Activated CD4-positive, alpha-beta T cell treated with anti-CD3 and anti-CD28 coated beads for 1 hour (primary cell): ENCODE measurements around the gene TIMM22.

Experiments used
- DNase-seq: peaks from one replicate; pipeline ENCODE4 v3.0.0-alpha.2; 2020

TIMM22 gene

DNA sequence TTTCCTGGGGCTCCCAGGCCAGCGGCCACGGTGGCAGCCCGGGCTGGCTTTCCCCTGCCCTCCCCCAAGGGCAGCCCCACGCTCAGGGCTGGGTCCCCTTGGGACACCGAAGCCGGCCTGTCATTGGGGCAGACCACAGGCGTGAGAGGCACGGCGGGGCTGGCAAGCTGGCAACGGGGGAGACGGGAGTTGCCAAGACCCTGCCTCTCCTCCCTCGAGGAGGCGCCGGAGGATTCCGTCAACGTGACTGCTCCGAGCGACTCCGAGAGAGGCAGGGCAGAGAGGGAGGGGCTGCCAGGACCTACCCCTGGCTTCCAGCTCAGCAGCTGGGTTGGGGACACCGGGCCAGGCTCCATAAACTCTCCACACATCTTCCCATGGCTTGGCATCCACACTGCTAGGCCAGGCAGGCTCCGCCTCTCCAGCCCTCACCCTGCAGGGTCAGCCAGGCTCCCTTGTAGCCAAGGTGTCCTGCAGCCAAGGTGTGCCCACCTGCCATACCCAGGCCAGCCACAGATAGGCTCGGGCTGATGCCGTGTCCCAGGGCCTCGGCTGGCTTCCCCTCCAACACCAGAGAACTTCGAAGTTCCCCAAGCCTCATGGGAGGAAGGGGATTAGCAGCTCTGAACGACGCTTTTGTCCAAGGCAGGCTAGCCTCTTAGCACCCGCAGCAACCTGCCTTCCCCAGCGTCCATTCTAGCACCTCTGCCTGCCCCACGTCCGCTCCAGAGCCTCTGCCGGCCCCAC is 25.5 kb downstream of the TIMM22 start:
- no peak for DNase-seq

DNA sequence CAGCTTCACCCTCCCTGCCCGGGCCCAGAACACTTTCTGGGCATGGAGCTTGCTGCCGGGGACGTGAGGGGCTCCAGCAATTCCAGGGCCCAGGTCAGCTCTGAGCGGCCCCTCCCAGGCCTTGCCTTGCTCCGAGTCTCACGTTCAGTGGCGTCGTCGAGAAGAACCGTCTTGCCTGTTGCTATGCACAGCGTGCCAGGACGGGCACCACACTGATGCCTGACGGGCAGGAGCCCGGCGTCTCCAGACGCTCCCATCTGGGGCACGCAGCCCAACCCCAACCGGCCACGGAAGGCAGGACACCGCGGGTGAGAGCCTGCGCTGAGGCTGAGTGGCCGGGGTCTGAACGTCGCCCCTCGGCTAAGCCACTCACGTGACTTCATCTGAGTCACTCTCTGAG is 27.1 kb downstream of the TIMM22 start:
- no peak for DNase-seq

DNA sequence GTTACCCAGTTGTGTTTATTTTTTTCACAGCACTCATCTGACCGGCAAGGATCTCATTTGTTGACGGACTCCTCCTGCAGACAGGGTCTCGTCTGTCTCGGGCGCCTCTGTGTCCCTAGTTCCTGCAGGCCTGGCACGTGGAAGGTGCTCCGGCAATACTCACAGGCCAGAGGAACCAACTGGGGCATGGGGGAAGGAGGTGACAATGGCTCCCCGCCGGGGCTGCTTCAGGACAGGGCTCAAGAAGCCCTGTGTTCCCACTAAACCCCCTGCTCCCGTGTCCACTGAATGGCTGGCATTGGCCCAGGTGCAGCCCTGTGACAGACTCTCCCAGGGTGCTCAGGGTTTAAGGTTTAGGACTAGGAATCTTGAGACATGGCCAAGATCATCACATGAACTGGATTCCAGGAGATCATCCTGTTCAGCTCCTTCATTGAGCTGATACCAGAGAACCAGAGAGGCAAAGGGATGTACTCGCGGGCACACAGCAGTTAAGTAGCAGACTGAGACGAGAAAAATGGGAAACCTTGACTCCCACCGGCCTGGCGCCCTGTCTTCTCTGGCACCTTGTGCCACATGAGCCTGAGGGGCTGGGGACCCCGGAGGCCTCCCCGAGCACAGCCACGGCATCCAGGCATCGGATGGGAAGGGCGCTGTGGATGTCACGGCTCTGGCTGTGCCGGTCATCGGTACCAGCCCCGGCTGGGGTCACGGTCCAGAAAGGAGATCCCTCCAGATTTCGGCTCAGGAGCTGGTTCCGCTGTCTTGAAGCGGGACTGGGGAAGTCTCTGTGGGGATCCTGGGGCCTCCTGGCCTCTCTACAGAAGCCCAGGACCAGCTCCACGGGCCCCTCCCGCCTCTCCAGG is 29.0 kb downstream of the TIMM22 start:
- DNase-seq = no peak

DNA sequence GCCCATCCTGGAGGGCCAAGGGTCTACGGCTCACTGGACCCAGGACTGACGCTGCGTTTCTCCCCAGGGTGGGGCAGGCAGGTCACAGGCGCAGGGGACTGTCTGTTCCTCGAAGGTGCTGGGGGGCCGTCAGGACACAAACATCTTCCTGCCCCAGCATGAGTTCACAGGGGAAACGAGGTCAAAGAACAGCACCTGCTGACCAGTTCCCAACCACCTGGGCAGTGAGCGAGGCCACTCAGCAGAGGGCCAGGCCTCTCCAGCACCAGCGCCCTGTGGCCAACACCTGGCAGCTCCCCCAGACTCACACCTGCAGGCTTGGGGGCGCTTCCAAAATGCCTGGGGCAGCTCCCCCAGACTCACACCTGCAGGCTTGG is 29.7 kb downstream of the TIMM22 start:
- no peak for DNase-seq

DNA sequence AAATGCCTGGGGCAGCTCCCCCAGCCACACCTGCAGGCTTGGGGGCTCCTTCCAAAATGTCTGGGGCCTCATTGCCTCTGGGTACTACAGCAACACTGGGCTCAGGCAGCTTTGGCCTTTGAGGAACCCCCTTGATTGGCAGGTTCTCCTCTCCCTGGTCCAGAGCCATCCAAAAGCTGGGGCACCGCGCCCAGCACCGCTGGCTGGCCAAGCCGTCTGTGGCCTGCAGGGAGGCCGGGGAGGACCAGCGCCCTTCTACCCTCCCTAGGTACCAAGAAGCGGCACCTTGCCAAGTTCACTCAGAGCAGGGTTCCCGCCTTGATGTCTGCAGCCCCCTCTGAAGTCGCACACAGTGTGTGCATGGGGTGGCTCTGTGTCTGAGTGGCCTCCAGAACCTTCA is 30.1 kb downstream of the TIMM22 start:
- no peak for DNase-seq

DNA sequence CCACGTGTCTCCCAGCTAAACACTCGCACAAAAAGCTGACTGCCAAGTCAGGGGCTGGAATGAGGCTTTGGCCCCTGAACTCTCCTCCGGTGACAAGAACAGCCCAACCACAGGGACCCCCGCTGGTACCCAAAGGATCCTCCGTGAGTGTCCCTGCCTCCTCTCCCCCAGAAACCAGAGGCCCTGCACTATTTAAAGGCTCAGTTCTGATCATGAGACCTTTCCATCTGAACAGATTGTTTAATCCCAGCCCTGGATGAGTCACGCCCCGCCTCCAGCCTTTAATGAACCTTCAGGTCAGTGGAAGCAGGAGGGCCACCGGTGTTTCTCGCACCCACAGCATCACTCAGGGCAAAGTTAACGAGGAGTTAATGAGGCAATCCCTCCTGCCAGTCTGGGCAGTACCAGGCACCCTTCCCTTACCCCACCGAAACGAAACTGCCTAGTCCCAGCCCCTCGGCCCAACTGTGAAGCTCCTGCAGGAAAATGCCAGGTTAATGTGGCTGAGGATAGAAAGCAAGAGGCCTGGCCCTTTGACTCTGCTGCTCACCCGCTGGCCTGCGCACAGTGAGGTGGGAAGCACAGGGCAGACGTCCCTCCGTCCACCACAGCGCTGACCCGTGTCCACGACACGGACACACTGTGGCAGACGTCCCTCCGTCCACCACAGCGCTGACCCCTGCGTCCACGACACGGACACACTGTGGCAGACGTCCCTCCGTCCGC is 32.4 kb downstream of the TIMM22 start:
- DNase-seq = no peak

DNA sequence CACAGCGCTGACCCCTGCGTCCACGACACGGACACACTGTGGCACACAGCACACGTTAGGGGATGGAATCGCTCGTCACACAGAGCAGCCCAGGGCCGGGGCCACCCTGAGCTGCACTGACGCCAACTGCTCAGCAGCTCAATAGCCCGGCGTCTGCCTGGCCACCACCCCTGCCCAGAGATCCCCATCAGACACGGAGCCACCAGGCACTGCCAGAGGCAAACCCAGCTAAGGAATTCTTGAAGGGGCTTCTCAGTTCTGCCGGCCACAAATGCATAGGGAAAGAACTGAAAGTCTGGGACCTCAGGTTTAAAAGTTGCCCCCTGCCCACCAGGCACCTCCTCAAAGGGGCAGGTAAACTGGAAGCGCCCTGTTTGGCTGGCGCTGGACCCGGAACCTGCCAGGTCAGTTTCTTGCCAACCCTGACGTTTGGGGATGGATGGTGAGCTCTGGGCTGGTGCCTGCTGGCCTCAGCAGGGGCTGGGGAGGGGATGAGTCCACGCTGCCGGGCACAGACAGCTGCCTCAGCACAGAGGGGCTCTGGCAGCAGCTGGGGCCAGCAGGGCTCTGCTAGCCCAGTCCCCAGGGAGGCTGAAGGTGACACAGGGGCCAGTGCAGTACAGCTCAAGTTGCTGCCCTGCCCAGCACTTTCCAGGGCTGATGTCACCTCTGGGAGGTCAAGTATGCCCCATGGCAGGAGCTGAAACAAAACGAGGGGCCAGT is 33.2 kb downstream of the TIMM22 start:
- DNase-seq = no peak

DNA sequence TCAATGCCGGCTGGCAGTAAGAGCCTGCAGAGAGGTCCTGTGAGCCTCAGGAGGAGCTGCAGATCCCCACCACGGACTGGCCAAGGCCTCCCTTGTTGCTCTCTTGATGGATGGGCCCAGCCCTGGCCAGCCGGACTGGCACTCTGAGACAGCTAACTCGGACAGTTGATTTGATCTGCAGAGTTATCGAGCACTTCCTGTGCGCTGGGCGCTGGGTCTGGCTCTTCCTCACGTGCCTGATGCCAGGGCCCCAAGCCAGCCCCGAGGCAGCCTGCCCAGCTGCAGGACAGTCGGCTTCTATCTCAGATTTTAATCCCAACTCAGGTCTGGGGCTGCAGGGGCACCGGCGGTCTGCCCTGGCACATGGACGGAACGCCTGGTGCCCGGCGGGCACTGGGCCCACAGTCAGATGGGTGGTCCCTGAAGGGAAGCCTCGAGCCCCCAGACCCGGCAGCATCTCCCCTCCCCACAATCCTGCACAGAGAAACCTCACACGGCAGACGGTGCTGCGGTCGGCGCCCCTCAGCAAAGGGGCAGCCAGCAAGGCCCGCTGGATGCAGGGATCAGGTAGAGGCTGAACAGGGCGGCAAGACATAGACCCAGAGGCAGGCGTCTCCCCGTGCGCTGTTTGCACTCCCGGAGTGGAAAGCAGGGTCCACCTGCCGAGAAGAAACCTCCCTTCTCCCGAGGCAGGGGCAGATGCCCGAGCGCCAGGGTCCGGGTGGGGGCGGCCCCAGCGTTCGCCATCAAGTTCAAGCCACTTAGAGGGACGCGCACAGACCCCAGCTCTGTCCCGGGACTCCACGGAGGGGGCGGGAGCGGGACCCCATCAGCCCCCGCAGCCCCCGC is 34.0 kb downstream of the TIMM22 start:
- DNase-seq = no peak

DNA sequence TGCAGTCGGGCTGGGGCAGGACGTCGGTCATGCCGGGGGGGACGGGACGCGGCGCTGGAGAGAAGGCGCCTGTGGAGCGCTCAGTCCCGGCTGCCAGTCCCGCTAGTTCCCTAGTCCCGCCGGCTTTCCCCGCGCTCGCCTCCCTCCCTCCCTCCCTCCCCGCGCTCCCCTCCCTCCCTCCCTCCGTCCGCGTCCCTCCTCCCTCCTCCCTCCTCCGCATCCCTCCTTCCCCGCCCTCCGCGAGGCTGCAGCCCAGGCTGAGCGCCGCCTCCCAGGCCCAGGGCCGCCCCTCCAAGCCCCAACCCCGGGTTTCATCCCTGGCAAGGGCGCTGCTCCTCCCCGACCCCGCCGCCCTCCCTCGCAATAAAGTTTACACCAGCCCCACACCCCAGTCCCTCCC is 34.8 kb downstream of the TIMM22 start:
- no peak for DNase-seq

DNA sequence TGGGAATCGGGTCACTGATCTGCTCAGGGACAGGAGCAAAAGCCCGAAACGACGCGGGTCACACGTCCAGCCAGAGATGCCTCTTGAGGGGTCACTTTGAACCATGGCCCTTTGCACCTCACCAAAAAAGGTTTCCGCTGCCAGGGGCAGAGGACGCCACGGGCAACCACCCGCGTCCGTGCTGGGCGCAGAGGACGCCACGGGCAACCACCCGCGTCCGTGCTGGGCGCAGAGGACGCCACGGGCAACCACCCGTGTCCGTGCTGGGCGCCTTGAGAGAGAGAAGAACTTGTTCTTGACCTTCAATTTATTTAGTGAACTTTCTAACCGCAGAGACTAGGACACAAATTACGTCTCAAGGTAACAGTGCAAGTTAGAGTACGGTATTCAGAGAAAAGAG is 35.5 kb downstream of the TIMM22 start:
- no peak for DNase-seq

DNA sequence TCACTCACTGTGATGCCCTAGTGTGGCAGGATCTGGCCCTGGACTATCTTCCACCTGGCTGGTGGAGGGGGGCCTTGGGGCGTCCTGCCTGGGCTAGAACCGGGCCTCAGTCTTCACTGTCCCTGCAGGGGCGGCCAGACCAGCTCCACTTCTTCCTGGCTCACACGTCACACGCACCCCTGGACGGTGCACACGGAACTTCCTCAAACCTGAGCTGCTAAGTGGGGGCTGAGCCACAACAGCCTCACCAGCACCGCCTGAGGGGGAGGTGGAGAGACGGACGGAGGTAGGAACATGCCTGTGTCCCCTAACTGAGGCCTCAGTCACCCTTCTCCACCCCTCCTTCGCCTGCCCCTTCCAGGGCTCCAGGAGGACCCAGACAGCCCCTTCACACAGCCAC is 36.6 kb downstream of the TIMM22 start:
- no peak for DNase-seq

DNA sequence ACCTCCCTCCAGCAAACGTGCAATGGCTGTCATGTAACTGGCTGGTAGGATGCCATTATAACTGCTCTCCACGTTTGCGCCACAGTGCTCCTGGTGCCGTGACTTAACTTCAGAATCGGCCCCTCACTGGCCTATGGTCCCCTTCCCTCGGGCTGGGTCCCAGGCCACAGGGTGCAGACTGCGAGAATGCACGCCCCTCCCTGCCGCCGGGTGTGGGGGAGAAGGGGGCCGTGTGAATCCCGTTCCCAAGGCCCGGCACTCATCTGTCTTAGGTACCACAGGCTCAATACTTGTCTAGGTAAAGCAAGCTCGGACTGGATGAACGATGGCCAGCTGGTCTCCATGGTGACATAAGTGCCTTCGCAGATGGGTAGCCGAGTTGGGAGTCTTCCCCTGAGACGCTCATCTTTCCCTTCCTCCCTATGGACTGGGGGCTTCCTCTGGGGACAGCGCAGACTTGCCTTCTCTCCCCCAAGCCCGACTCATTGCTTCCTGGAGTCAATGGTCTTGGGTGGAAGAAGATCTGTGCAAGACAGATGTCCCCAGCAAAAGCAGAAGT is 37.8 kb downstream of the TIMM22 start:
- no peak for DNase-seq

DNA sequence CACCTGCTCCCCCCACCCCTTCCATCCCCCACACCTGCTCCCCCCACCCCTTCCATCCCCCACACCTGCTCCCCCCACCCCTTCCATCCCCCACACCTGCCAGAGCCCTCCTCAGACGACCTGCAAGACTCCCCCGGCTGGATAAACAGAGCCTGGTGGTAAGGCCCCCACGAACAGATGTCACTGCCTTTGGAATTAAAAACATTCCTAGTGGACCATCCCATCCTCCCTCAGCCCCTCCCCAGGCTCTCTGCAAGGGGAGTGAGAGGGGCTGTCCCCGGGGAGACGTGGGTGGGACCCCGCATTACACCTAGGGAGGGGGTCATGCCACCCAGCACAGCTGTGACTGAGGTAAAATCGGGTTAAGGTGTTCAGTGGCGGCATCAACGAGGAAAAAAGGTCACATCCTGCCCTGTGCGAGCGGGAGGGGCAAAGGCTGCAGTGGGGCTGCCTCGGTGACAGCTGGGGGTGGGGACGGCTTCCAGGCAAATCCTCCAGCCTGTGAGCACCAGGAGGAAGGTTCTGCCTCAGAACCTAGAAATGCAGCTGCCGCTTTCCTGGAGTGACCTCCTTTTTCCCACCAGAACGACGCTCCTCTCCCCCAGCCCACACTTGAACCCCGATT is 38.7 kb downstream of the TIMM22 start:
- no peak for DNase-seq

DNA sequence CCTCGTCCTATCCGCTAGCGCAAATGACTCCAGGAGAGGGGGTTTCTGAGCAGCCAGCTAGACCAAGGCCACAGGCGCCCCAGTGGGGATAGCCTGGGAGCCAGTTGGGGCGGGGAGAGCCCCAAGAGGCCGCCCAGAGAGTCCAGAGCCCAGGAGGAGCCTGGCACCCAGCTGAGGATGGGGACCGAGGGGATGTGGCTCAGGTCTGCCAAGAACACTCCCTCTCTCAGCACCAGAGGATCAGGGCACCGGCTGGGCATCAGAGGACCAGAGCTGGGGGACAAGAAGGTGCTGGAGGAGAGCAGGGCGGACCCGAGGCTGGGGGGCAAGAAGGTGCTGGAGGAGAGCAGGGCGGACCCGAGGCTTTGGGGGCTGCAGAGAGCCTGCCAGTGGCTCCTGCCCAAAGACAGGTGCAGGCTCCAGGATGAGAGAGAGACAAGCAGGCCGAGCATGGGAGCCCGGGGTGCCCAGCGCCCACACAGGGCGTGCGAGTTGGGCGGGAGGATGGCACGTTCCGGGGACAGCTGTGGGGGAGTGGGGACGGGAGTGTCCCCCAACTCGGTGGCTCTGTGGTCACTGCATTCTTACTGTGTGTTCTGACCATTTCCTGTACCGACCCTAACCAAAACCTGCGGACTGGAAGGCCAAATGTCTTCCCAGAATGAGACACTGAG is 39.4 kb downstream of the TIMM22 start:
- DNase-seq = no peak

DNA sequence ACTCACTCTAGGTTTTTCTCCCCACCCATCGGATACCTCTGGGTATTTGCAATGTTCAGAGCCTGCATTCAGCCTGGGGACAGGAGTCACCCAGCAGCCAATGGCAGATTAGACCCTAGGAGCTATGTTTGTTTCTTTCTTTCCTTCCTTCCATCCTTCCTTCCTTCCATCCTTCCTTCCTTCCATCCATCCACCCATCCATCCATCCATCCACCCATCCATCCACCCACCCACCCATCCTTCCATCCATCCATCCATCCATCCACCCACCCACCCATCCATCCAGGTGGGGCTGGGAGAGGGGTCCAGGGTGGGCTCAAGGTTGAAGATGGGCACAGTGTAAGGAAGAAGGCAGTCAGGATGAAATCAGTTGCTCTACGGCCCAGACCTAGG is 39.9 kb downstream of the TIMM22 start:
- no peak for DNase-seq

DNA sequence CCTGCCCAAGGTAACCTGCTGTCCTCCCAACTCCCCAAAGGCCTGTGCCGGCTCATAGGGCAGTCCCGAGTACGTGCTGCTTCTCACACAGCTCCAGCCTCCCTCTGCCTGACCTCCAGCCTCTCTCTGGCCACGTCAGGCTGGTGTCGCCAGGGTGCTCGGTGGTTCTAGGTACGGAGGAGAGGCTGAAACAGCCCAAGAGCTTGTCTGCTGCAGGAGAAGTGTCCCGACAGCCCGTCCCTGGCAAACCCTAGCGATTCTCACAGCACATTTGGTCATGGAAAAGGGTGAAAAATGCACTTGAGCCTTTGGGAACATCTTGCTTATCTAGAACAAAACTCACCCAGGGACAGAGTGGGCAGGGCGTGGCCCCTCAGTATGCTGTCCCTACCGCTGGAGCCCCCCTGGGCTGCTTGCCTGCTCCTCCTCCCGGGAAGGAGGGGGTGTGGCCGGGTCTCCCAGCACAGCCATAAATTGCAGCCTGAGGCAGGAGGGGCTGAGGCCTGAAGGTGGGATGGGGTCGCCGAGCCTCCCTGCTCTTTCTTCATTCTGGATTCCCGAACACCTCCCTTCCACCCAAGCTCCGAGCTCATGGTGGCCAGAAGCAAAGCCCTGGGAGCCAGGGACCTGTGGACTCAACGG is 40.4 kb downstream of the TIMM22 start:
- DNase-seq = no peak

DNA sequence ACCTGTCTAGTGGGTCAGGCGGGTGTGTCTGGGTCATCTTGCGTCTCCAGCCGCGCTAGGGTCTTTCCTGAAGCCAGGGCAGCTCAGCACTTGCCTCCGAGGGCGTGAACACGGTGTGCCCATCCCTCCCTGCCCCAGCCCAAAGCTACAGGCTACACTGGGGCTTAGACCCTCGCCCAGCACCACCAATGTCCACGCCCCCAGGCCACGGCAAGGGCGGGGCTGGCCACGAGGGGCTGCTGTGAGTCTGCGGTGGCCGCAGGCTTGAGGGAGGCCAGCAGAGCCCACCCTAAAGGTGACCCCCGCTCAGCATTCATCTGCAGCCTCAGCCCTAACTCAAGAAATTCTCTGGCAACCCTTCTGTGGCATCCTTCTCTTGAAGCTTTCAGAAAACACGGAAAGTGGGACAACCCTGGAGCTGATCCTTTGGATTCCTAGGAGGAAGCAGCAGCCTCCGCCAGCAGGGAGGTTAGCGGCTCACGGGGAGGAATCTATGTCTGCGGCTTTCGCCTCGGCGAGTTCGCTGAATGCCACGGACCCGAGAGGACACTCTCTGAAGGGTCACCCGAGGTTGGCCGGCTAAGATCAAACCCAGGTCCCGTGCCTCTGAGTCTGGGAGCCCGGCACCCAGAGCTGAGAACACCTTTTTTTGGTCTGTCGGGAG is 41.7 kb downstream of the TIMM22 start:
- DNase-seq = no peak

DNA sequence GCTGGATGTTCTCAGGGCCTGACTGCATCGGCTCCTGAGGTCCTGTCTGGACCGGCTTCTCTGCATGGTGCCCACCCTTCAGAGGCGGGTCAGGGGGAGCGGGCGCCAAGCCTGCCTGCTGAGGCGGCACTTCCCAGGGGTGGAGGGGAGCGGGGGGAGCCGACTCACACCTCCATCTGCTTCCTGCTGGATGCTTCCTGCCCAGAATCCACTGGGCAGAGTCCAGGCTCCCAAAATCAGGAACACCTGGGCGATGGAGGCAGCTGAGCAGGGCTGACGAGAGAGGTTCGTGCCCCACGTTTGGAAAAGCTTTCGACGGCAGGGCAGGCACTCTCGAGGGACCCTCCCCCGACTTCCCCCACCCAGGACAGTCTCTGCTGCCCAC is 42.2 kb downstream of the TIMM22 start:
- no peak for DNase-seq

DNA sequence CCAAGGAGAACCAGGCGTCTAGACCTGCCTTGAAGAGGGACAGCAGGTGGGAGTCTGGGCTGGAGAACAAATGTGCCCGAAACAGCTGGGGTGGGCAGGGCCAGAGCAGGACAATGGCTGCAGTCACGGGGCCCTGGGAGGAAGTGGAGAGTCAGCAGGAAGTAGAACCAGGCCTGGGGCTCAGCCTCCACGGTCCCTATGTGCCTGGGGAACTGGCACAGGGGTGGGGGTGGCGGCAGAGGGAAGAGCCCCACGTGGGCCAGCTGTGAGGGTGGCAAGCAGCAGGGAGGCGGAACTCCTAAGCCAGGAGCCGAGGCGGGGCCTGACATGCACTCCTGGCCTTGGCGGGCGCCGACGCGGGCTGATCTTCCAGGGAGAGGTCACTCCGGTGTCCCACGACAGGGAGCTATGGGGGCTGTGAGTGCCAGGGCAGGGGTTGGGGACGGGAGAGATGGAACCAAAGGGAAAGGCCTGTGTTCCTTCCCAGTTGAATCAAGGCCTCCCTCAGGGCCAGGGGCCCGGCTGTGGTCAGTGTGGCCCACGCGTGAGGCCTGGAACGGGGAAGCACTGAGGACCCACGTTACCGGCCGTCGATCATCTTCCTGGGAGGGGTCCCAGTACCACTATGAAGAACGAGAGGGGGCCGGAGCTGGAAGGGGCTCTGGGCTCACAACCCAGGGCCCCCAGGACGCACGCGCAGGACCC is 42.7 kb downstream of the TIMM22 start:
- no peak for DNase-seq
